Dedifferentiated amniotic fluid mesenchymal stem cell (primary cell): ENCODE measurements around the gene DCP2.

Source experiments
- DNase-seq: peaks from one replicate; pipeline ENCODE4 v3.0.0-alpha.2; 2016; ENCODE audit errors: extremely low spot score

DCP2 gene

DNA sequence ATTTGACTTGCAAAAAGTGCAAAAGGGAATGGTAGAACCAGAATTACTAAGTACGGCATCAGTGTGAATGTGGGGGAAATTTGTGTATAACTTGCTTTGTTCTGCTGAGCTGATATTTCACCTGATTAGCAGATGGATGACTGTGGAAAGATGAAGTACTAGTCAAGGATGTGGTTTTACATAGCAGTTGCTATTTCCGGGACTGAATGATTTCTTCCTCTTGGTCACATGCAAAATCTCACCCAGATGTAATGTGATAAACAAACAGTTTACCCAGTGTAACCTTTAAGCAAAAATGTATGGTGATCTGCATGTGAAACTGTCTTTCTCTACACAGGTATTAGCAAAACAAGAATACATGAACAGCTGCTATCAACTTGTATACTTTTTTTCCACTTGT is 46.1 kb downstream of the DCP2 start:
- no peak for DNase-seq

DNA sequence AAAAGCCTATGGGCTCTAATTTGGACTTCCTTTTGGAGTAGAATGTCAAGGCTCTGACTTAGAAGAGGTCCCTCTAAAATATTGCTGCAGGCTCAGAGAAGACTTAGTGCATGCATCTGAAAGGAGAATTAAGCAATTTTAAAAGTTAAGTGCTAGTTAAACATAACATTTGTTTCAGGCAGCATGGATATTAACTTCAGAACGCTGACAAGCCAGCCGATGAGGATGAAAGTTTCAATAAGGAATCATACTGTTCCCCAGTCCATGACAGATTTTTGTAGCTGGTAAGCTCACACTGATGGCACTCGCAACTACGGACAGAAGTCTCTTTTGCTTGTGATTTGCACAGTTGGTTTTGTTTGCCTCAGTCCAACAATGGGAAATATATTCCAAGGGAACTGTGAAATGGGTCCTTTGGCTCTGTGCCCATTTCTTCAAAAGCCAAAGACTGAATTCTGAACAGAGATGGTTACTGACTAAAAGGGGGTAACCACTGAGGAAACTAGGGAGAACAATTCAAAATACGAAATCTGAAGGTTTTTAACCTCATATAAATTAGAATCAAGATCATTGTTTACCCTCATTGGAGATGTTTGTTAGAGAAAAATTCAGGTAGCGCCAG is 47.6 kb downstream of the DCP2 start:
- no peak for DNase-seq

DNA sequence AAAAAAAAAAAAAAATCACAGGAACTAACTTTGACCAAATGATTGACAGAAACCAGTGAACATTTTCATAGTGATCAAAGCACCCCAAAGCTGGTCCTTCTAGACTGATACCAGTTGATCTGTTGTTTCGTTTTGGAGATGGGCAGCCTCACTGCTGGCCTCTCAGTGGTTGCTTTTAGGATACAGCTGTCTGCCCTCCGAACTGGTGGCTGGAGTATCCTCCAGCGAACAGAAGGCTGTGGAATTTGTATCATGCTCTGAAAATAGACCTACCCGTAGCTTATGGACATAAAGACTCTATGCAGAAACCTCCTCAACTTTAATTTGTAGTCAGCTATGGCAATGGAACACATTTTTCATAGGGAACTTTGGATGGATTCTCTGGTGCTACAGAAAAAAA is 49.0 kb downstream of the DCP2 start:
- no peak for DNase-seq

DNA sequence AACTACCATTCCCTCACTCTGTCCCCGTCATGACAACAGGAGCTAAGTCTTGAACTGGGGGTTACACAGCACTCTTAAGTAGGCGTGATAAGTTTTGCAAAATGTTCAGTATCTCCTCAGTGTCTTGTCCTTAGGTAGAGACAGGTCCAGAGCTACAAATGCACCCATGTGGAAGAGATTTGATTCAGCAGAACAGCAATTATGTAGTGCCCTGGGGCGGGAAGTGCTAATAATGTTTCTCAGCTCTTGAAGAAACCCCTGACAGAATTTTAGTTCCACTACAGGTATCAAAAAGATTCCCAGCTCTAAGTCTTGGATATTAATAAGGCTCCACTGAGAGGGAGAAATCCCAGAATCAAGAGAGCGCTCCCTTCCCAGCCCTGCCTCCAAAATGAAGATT is 49.6 kb downstream of the DCP2 start:
- DNase-seq: no peak

DNA sequence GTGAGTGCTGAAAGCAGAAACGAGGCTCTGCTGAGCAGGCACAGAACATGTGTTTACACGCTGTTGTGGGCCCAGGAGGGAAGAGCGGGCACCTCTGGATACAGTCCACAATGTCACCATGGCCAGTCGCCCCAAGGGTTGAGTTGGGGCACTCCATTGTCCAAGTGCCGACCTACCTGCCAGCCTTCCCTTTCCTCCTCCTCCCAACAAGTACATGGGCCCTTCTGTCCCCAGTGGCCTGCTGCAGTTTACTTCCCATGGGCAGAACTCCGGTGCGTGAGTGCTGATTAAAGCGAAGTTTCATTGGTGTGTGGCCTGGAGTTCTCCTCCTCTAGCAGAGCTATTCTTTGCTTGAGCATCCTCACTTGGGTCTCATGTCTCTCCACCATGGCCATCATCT is 50.4 kb downstream of the DCP2 start:
- no peak for DNase-seq

DNA sequence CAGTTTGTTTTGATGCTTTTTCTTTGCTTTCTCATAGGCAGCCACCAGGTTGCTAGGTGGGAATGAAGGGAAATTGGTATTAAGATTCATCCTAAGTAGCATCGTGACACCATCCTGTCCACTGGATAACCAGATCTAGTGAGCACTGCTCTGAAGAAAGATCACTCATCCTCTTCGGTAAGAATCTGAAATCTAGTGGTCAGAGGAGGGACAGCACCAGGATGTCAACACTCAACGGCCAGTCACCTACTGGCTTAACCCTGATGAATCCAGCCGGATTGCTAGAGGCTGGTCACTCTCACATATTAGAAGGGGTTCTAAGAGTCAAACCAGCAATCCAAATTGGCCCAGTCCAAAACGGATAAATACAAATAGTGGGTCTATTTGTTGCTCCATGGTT is 50.8 kb downstream of the DCP2 start:
- no peak for DNase-seq

DNA sequence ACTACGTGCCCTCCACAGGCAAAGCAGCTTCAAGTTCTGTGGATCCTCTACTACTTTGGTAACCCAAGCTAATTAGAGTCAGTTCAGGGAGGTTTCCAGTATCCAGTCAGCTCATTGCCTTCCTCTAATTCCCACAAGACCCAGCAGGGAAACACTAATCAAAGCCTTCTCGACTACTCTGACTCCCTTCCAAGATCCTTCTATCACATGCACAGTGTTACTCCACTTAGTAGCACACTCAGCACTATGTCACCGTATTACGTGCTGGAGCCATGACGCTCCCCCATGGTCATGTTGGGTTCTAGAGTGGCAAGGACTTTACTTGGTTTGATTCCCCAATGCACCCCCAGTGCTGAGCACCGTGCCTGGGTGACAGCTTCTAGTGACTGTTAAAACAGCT is 53.0 kb downstream of the DCP2 start:
- no peak for DNase-seq

DNA sequence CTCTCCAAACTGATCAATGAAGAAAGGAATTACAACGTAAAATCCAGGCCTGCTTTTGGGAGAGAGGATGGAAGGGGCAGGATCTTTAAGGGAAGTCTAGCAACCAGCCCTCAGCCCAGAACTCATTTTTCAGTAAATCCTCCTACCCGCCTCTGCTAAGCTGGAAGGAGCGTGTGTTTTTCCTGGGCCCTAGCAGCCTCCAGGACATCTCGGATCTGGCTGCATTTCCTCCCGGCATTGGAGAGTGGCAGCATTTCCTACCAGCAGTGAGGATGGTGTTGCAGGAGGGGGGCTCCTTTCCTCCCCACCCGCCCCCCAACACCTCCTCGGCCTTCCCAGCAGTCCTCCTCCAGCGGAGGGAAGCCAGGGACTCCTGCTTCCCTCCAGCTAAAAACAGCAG is 54.5 kb downstream of the DCP2 start:
- no peak for DNase-seq

DNA sequence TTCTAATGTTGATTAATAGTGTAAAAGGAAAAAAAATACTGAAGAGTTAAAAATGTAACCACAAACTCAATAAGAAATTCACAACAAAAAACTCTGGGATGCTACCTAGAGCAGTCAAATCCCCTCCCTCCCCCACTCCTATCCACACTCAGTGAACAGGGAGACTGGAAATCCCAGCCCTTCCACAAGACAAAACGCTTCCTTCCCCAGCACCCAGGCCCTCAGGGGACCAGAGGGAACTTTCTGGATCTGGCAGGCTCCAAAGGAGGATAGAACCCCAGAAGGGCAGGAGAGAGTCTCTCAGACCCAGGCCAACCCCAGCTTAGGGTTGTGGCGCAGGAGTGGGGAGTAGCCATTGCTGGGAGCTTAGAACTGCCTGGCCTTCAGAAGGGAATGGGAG is 55.0 kb downstream of the DCP2 start:
- no peak for DNase-seq

DNA sequence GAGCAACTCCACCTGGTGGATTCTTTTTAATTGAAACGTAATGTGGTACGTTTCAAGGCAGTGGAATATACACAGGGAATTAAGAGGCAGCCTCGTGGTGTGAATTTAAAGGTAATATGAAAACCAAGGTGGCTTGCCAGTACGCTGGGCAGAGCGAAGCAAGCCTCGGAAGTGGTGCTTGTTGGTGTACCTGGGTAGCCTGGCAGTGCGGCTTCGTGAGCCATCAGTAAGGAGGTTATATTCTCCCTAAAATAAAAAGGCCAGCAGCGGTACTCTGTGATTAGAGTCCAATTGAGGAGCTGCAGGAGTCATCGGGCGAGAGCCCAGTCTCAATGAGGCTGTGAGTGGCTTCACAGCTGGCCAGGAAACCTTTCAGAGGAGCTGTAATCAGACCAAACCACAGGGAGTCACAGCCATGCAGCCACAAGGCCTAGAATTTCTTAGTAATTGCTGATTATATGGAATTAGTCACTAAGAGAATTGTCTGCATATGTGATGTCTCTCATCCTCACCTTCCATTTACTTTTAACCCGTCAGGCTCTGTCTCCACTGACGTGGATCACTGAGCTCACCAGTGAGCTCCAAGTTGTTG is 57.7 kb downstream of the DCP2 start:
- DNase-seq: no peak

DNA sequence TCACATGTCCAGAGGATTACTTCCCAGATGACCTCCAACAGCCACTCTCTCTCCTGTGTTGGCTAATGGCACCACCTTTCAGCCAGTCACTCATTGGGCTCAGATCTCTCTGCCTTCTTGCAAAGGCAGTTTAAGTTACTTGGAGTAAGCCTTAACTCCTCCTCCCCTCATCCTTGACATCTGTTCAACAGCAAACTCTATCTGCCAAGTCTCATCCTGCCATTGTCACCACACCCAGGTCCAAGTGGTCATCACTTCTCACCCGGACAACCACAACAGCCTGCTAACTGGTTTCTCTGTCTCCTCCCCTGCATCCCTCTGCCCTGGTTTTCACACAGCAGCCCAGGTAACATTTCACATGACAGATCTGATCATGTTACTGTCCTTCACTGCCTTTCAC is 58.5 kb downstream of the DCP2 start:
- DNase-seq: no peak

DNA sequence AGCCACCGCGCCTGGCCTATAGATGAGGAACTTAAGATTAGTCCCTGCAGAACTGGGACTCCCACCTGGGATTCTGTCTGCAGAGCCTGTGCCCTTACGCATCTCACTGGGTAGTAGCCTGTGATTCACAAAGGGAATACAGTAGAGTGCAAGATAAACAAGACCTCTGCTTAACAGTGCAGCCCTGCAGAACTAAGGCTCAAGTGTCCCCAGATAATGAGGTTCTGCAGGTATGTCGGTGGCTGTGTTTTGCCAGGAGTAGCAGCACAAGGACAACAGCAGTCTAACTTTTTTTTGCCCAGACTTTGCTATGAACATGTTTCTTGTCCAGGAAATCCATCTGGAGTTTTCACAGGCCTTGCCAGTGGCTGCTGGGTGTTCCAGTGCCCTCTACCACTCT is 59.7 kb downstream of the DCP2 start:
- no peak for DNase-seq

DNA sequence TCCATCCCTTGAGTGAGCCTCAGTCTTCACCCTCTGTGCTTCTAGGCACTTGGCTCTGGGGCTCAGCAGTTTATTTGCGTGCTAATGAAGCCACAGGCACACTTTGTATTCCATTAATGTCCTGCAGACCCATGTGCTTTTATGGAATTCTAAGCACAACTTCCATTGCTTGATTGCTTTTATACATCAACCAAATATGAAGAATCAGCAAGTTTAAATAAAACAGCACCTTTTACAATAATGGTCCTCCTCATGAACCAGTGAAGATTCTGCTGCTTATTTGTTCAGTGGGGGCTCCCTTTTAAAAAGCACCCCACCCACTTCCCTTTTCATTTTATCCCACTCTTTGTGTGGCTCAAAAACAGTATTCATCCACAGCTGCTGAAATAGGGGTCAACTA is 60.2 kb downstream of the DCP2 start:
- DNase-seq: no peak

DNA sequence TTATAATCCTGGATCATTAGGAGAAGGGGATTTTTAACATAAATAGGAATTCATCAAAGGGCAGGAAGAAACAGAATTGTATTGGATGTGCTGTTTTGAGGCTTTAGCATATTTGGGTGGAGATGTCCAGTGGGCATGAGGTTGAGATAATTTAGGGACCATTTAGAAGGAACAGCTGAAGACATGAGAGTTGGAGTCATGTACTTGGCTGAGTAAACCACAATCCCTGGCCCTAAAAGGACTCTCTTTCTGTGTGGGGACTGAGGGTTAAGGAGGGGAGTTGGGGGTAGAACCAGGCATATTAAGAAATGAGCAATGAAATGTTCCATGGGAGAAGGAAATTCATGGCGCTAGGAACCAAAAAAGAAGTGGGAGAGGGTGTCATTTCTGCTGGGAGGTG is 61.5 kb downstream of the DCP2 start:
- DNase-seq: no peak

DNA sequence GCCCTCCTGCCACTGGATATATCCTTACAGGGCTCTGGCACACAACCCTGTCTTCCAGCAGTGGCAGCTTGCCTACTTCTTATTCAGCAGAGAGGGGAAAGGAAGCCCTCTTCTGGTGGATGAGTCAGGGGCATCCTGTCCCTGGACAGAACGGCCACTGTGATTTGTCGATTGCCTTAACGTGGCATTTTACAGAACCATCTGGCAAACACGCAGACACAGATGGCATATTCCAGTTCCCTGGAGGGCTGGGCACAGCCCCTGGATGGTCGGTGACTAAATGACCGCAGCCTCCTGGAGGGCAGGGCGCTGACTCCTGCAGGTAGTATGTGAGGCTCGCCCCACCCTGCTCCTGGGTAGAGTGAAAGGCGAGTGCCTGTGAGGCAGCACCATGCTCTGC is 62.1 kb downstream of the DCP2 start:
- no peak for DNase-seq

DNA sequence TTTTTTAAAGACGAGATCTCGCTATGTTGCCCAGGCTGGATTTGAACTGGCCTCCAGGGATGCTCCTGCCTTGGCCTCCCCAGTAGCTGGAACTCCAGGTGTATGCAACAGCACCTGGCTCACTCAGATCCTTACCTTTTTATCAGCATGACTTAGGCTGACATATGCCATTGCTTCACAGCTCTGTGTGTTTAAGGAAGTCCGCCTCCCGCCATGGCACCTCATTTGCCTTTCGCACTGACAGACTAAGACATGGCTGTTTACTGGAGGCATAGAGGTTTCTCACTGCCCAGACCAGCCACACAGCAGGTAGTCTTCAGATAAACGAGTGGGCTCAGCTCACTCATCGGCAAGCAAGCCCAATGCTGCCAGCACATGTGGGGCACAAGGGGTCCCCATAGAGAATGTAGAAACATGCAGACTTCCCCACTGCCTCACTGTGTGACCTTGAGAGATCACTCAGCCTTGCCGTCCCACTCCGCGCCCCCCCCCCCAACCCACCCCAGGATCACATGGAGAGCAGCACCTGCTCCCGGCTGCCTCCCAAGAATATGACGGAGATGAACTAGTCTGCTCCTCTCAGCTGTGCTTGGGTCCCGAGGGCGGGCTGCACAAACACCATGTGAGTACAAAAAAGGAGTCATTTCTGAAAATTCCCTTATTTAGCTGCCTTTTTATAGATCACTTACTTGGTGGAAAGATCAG is 62.8 kb downstream of the DCP2 start:
- no peak for DNase-seq

DNA sequence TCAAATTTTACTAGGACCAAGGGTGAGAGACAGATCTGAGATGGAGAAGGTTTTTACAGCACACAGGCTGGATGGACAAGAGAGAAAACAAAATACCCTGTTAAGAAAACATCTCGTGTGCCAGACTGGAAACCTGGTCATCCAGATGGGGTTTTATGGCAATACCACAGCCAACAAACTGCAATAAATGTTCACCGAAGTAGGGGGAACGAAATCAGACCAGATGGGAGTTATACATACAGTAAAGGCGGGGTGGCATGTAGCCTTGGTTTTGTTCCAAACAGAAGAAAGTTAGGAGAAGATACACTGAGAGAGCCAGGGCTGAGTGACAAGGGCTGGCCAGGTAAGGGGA is 63.3 kb downstream of the DCP2 start:
- no peak for DNase-seq

DNA sequence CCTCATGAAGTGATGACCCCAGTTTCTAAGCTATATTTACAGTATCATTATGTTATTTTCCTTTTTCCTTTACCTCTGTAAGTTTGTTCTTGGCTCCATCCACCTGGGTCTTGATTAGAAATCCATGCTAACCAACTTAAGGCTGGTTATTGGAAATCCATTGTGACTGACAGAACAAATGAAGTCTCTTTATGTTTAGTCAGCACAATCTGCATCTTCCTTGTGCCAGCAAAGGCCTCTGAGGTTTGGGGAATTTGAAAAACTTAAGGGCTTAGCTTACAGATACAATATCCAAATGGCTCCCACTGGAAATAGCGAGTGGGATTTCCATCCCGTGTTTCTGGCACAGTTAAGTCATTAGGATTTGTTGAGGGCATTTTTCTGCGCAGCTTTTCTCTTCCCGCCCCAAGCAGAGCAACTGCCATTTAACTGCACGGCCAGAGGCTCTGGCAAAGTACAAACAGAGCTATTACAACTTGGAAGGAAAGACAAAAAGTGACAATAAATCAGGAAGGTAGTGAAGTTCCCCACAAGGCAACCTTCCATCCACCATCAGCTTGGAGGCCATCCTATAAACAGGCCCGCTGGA is 64.2 kb downstream of the DCP2 start:
- no peak for DNase-seq

DNA sequence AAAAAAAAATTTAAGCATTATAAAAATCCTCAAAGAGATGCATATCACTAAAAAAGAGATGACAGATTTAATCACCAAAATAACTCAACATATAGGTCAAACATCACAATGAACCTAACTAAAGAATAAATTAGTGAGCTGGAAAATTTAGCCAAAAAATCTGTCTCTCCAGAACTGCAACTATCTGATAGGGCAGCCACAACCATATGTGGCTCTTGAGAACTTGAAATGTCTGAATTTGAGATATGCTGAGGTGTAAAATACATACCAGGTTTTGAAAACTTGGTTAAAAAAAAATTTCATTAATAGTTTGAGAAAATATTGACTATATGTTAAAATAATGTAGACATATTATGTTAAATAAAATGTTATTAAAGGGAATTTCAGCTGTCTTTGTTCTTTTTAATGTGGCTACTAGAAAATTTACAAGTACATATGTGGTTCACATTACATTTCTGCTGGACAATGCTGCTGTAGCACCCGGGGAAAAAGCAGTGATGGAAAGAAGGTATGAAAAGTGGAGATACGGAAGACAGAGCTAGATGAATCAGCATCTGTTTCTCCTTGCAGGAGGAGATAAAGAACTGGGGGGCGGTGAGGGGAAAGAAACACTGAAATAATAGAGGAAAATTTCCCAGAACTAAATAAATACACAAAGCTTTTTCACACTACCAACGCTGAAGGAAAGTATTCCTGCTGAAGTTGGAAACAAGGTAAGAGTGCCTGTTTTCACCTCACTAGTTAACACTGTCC is 66.1 kb downstream of the DCP2 start:
- no peak for DNase-seq

DNA sequence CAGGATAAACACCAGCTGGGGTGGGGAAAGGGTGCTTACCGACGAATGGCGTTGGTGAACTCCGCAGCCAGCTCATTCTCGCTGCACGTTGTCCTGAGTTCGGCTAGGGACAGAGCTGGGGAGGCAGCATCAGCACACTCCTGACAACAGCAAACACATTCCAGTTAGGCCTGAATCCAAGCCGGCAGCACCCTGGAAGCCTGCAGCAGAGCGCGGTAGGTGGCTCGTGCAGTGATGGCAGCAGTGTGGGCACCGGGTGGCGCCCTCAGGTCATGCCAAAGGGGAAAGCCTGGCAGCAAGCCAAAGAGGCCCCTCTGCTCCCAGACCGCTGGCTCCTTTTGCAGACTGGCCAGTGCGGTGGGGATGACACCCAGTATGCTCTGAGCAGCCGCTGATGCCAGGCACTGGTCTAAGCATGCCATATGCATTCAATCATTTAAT is 66.9 kb downstream of the DCP2 start:
- DNase-seq: no peak

DNA sequence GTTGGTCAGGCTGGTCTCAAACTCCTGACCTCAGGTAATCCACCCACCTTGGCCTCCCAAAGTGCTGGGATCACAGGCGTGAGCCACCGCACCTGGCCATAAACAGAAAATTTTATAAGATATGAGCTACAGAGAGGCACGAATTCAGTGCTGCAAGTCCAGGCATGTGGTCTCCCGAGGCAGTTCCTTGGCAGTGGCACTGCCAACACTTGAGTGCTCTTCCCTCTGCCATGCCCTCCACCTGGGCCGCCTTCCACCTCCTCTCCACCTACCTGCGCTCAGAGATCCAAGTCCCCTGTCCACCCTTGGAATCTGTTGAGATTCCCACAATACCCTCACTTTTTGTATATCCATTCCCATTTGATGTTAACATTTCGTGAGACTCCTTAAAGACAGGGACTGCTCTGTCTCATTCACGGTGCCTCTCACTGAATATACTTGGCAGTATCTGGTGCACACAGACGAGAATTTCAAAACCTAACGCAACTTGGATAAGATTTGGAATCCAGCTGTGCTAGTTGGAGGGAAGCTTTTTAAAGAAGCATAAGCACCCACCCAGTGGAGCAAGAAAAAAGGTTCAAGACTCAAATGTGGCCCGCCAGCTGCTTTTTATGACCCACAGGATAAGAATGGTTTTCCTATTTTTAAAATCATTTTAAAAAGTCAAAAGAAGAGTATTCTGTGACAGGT is 68.3 kb downstream of the DCP2 start:
- no peak for DNase-seq

DNA sequence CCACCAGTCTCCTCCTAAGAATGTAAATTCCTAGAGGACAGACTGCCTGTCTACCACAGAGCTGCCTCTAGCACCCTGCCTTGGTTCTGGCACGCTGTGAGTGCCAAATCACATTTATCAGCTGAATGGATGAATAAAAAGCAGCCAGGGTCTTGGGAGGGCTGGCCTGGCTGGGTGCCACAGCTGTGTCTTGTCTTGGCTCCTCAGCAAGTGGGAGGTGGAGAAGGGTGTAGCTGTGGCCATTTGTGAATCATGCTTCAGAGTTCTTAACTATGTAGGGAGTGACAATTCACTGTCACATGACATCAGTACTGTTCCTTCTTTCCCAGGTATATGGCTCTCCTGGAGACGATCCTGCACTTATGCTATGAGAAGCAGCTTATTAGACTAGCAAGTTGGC is 70.6 kb downstream of the DCP2 start:
- DNase-seq: no peak
